ENCODE results near the gene GAS7.
"Not testable (repeated sequence)": the region's sequence is repeated elsewhere in the genome, so short reads cannot be mapped to it uniquely, and the experiment has no call there.

DNA sequence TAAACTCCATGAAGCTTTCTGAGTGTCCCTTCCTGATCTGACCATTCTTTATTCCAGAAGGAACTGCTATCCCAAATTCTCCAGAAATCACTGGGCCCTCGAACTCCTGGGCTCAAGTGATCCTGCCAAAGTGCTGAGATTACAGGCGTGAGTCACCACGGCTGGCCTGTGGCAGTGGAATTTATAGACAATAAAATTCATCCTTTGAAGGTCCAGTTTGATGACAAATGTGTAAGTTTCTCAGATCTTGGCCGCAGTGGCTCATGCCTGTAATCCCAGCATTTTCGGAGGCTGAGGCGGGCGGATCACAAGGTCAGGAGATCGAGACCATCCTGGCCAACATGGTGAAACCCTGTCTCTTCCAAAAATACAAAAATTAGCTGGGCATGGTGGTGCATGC is 103.1 kb downstream of the GAS7 start:
- TF ChIP-seq EZH2 (IDR thresholded peaks at IDR 0.05; ENCODE audit: borderline replicate concordance, low read length); CTCF (IDR thresholded peaks at IDR 0.05; ENCODE audit: low read length): not testable (repeated sequence)
